H1 (cell line): ENCODE data around the gene CCDC174. TPM values are rescaled to one million over a fixed set of nuclear protein-coding genes. Genes with fewer than 3 reads are reported as not detected.

Experiments
- CBX5 ChIP-seq: fragments of 300-800, 300-1000 bp; sonication (generic); IDR thresholded peaks from 2 replicates; pipeline ENCODE4 v1.7.1; 2016; ENCODE audit warnings: antibody characterized with exemption, low read length, low read depth
- CHD1 ChIP-seq: IDR thresholded peaks from 2 replicates; pipeline ENCODE4 v1.6.1; 2012; ENCODE audit warnings: low read depth, low read length, improper control_type of control experiment
- CHD7 ChIP-seq: fragments of 300-600 bp; sonication (generic); IDR thresholded peaks from 2 replicates; pipeline ENCODE4 v1.7.1; 2012; ENCODE audit warnings: low read length, moderate library complexity, mild to moderate bottlenecking, inconsistent platforms; ENCODE audit not compliant: insufficient replicate concordance
- CTBP2 ChIP-seq: IDR thresholded peaks from 2 replicates; pipeline ENCODE4 v1.7.0; 2011; ENCODE audit warnings: borderline replicate concordance, mild to moderate bottlenecking, moderate library complexity, mixed read lengths, low read length; ENCODE audit not compliant: insufficient read depth, insufficient read length
- EZH2 ChIP-seq: fragments of 200-600 bp; sonication (generic); IDR thresholded peaks from 2 replicates; pipeline ENCODE4 v1.7.1; 2012; ENCODE audit warnings: low read depth, mild to moderate bottlenecking, moderate library complexity, low read length, inconsistent platforms; ENCODE audit not compliant: severe bottlenecking
- KDM5A ChIP-seq: fragments of 200-600 bp; IDR thresholded peaks from 2 replicates; pipeline ENCODE4 v1.7.1; 2012; ENCODE audit warnings: mild to moderate bottlenecking, low read length, inconsistent platforms, mixed read lengths
- SUZ12 ChIP-seq: fragments of 200-600 bp; sonication (generic); IDR thresholded peaks from 2 replicates; pipeline ENCODE4 v1.6.1; 2012; ENCODE audit warnings: mild to moderate bottlenecking, inconsistent platforms, low read length, moderate library complexity, mixed read lengths
- TCF12 ChIP-seq: IDR thresholded peaks from 2 replicates; pipeline ENCODE4 v1.6.1; 2011; ENCODE audit warnings: low read depth, mild to moderate bottlenecking, low read length
- polyA plus RNA-seq, 7 experiments: library from polyadenylated mRNA; depleted of rRNA in 3 of 7; stranded (reverse) in 5 of 7; unstranded in 2 of 7; fragments of >200 nt in 5 of 7; fragments of 200-250 nt in 2 of 7; gene quantifications; 1 replicate in 5 of 7; 2 replicates in 1 of 7; 4 replicates in 1 of 7; pipeline versions ENCODE4 v1.2.1 to v1.2.3, GENCODE V29; 2011 to 2013; ENCODE audit warnings: missing spikeins in 2 of 7, mixed read lengths in 2 of 7
- total RNA-seq: library from RNA; stranded (reverse); fragmentation: NEBNext Ultra II Directional; extraction: Animal tissue kit (Norgen Biotek cat#: 25700); gene quantifications from 2 replicates; pipeline ENCODE4 v1.2.1, GENCODE V29; 2021

CCDC174 gene
- total and polyA plus RNA-seq, 2 of the 8 experiments (the other 6 are each of a cell fraction or from before 2014, with no cell fraction given): 3.5 to 11.9 TPM

- TF ChIP-seq CHD7 (no peak), SUZ12 (no peak), CBX5 (no peak), TCF12 (no peak), EZH2 (no peak), KDM5A (no peak), CHD1 (no peak), CTBP2 (no peak)
Observed at GRCh38 chr3:14627815-14628214, 23.7 kb upstream of the CCDC174 start (continued).
